Measurements from ENCODE around the gene F8. TPM values are rescaled to one million over a fixed set of nuclear protein-coding genes. Genes with fewer than 3 reads are reported as not detected.

Gene F8
- total and polyA plus RNA-seq, 2 of the 4 experiments (the other 2 are of a cell fraction), result 1.4 to 1.5 TPM

GRCh38 chrX:154855256-154855655, 167.3 kb downstream of the F8 start:
- in situ Hi-C loops (cut with MboI; ENCODE audit: low sequenced_read_pairs) (no loop called here), dilution Hi-C loops (cut with HindIII; ENCODE audit: low sequenced_read_pairs, unreplicated experiment) (no loop called here), intact Hi-C loops (cut with micrococcal nuclease) (no loop called here)
- Histone ChIP-seq H3K4me3 (ENCODE audit: insufficient read depth, low read depth, low read length) (no peak overlapping the region), H3K14ac (replicated peaks; ENCODE audit: low read depth, low read length) (no peak overlapping the region), H4K91ac (ENCODE audit: insufficient read depth, low read depth, low read length) (no peak overlapping the region), H2BK120ac (ENCODE audit: low read depth, low read length) (no peak overlapping the region), H3K27me3 (ENCODE audit: control insufficient read depth, insufficient read depth, low read length) (no peaks in the 10 kb centered on the region), H2BK15ac (ENCODE audit: low read depth, low read length) (no peak overlapping the region), H3K9me3 (ENCODE audit: control insufficient read depth, insufficient read depth, low read length) (0 out of 2 replicates have a peak, but pooled peaks cover 3% of the 10 kb centered on the region), H2AK5ac (ENCODE audit: low read depth, low read length) (no peak overlapping the region), H4K8ac (ENCODE audit: low read depth in 2 of 2, low read length in 2 of 2) (no peak overlapping the region), H3K4ac (ENCODE audit: low read depth, low read length) (no peak overlapping the region), H4K20me1 (ENCODE audit: insufficient read depth, low read length) (no peaks in the 10 kb centered on the region), H3K23ac (ENCODE audit: low read depth, low read length) (no peak overlapping the region), H2AFZ (replicated peaks; ENCODE audit: low read length, poor library complexity) (no peak overlapping the region), H2AK9ac (replicated peaks; ENCODE audit: low read depth, low read length, poor library complexity) (no peak overlapping the region), H3K9me1 (ENCODE audit: insufficient read depth, low read length) (no peaks in the 10 kb centered on the region), H3K9ac (ENCODE audit: low read depth, low read length) (no peak overlapping the region), H2BK5ac (ENCODE audit: low read depth, low read length, poor library complexity, severe bottlenecking) (no peak overlapping the region), H3K4me1 (ENCODE audit: control insufficient read depth, insufficient read depth, low read length) (no peaks in the 10 kb centered on the region), H4K5ac (ENCODE audit: low read depth, low read length) (no peak overlapping the region), H3K36me3 (ENCODE audit: control insufficient read depth, insufficient read depth, low read length) (no peaks in the 10 kb centered on the region), H3K79me1 (ENCODE audit: low read depth in 1 of 2, low read length in 2 of 2) (no peaks in the 10 kb centered on the region), H2BK20ac (ENCODE audit: low read depth, low read length) (no peak overlapping the region), H3K27ac (ENCODE audit: insufficient read depth, low read length) (no peak overlapping the region), H3K56ac (ENCODE audit: extremely low read depth, insufficient read depth, low read length) (no peak overlapping the region), H3K18ac (ENCODE audit: low read depth, low read length) (no peak overlapping the region), H3K4me2 (ENCODE audit: low read depth, low read length) (no peak overlapping the region)
- ATAC-seq (ENCODE audit: low read depth) (no peak), DNase-seq (no peak)
- no TSS peak for BruUV-seq (replicated peaks)
- POLR2A ChIA-PET (ENCODE audit: unreplicated experiment), result no interaction called here
- CTCF ChIA-PET, result no interaction called here
- no peak for TF ChIP-seq NFE2L2 (IDR thresholded peaks at IDR 0.05; ENCODE audit: low read depth, low read length)
- no peak for TF ChIP-seq POLR2A (IDR thresholded peaks at IDR 0.05; ENCODE audit: low read depth, low read length)
- no peak for TF ChIP-seq RCOR1 (IDR thresholded peaks at IDR 0.05; ENCODE audit: insufficient replicate concordance, low read length)
- TF ChIP-seq CEBPB (IDR thresholded peaks at IDR 0.05; ENCODE audit: low read depth, low read length), result no peak
- no peak for TF ChIP-seq RFX5 (IDR thresholded peaks at IDR 0.05; ENCODE audit: low read depth, low read length)
- no peak for TF ChIP-seq RAD21 (IDR thresholded peaks at IDR 0.05; ENCODE audit: low read length)
- no peak for TF ChIP-seq CHD1 (IDR thresholded peaks at IDR 0.05; ENCODE audit: low read depth, low read length)
- no peak for TF ChIP-seq BHLHE40 (IDR thresholded peaks at IDR 0.05; ENCODE audit: low read depth, low read length)
- no peak for TF ChIP-seq SMC3 (IDR thresholded peaks at IDR 0.05; ENCODE audit: low read depth, low read length)
- TF ChIP-seq USF2 (IDR thresholded peaks at IDR 0.05; ENCODE audit: low read depth, low read length), result no peak
- no peak for TF ChIP-seq MAFK (IDR thresholded peaks at IDR 0.05; ENCODE audit: low read depth, low read length)
- TF ChIP-seq MAZ (IDR thresholded peaks at IDR 0.05; ENCODE audit: borderline replicate concordance, low read depth, low read length), result no peak
- TF ChIP-seq FOS (IDR thresholded peaks at IDR 0.05; ENCODE audit: low read depth, low read length), result no peak
- TF ChIP-seq MXI1 (IDR thresholded peaks at IDR 0.05; ENCODE audit: borderline replicate concordance, low read depth, low read length), result no peak
